CD4-positive, alpha-beta T cell treated with Interleukin-17A for 1 hour (primary cell): ENCODE measurements around the gene XRCC6.

ENCODE experiments used
- DNase-seq: peaks from one replicate; pipeline ENCODE4 v3.0.0-alpha.2; 2020

The XRCC6 gene

DNA sequence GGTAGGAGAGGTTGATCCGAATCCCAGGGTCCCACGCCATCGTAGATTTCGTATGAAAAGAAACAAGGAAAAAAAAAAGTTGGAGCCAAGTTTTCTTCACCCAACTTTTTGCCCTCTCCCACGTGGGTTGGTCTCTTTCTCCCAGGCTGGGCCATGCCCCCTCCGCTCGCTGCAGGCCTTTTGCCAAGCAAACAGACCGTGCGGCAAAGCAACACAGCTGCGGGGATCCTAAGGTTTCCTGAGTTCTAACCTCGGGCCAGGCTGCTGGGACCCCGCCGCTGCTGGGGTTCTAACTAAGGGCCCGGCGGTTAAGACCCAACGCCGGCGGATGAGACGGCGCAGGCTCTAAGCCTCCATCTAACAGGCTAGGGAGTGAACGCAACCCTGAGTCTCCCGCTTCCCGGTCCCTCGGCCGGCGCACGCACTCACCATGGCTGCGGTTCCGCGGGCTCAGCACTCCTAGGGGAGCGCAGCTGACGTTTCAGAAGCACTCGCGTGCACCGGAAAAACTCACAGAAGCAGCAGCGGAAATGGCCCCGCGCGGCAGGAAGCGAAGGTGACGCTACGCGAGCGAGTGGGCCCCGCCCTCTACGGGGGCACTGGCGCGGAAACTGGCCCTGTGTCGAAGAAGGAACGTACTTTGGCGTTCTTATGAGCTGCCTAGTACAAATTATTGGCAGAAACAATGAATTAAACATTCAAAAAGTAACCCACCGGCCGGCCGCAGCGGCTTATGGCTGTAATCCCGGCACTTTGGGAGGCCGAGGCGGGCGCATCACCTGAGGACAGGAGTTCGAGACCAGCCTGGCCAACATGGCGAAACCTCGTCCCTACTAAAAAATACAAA is 67.5 kb downstream of the XRCC6 start, which contains the start of gene SNU13:
TSS of gene SNU13 (minus strand) at position 503 of the 847 bp plus-strand sequence. CDS start at position 432, 71 bp downstream.
- peak; percentile 93 for DNase-seq

DNA sequence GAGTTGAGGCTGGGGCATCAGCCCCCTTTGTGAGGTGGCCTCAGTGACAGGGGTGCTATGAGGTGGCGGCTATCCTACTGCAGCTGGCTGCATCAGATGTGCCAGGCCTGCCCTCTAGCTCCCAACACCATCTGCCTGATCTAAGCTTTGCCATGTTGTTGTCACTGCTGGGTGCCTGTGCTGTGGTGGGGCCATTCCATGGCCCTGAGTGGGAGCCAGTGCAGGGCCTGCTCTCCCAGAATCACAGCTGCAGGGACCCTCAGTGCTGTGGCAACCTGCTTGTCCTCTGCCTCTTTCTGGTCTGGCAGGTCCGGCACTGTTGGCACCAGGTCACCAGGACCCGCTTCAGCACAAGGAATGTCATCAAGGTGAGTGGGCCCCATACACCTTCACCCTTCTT is 69.4 kb downstream of the XRCC6 start:
- DNase-seq: no peak

DNA sequence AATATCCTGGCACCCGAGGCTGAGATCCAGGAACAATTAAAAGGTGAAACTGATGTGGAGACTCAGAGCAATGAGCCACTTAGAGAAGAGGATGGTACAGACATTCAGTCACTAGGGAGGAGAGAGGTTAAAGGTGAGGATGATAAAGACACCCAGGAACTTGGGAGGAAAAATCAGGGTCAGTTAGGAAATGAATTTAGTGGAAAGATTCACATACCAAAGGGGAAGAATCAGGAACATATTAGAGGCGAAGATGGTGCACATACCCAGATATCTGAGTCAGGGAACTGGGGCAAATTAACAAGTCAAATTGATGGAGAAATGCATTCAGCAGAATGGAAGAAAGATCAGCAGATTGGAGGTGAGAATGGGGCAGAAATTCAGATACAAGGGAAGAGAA is 74.1 kb downstream of the XRCC6 start:
- no peak for DNase-seq

DNA sequence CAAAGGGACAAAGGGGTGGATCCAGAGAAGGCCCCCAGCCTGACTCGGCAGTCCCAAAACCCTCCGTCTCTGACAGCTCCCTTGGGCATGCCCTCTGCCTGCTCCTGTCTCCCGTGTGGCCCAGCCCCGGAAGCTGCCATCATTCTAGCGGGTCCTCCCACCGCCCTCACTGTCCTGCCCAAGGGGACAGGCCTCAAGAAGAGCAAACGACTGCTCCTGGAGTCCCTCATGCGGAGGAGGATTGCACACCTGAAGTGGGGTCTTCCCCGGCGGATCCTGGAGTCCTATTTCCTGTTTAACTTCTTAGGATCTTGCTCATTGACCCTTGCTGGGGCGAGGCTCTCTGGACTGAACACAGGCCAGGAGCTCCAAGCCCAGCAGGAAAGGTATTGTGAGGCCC is 75.6 kb downstream of the XRCC6 start:
- DNase-seq: no peak

DNA sequence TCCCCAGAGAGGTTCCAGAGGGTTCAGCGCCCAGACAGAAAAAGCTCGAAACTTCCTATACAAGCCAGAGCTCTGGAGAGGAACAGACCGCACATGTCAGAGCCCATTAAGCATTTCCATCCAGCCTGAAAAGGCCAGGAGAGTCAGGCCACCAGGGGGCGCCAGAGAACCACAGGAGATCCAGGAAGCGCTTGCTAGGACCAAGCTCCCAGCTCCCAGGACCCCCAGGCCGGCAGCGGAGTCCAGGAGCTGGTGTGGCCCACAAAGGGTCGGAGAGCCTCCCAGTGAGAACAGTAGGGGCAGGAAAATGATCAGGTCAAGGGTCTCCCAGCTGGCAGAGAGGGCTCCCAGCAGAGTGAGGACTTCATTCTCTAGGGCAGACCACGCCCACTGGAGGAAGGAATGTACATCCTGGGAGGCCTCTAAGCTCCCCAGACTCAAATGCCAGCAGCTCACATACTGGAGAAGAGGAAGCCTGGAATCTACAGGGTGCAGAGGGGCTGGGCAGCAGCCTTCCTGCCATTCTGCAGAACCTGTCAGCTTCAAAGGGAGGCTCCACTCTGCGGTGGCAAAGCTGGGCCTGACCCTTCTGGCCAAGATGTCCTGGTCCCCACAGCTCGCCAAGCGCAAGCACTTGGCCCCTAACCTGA is 76.2 kb downstream of the XRCC6 start:
- DNase-seq: peak; percentile 88

DNA sequence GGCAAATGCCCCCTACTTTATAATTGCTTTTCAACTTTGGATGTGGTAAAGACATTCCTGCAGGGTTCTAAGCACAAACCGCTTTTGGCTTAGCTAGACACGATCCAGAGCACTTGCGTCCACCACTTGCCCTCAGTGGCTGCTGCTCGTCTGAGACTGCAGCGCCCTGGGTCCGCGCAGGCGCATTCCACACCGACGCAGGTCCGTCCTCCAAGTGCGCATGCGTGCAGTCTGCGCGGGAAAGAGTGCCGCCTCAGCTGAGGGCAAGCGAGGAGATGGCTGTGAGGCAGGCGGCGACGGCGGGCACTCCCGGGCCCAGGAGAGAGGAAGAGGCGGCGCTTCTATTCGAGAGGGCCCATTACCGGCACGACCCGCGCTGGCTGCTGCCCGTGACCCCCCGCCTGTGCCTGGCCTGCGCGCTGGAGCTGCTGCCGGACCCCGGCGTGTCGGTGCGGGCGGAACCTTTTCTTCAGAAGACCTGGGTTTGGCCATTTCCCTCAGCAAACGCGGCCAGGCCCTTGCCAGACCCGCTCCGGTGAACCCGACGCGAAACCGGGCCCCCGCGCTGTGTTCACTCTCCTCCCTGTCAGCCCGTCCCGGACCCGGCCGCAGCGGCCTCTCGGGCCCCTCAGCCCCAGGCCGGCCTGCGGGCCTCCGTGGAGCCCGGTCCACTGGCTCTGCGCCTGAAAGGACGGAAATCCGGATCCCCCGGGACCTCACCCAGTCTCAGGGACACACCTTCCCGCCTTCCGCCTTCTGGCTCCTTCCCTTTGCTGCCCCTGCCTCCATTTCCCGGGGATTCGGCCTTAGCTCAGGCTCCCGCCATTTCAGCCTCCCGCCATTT is 78.4 kb downstream of the XRCC6 start, which contains the start of gene MEI1:
TSS of gene MEI1 (plus strand) at position 240 of the 844 bp plus-strand sequence. CDS start at position 276, 36 bp downstream.
- DNase-seq: peak; percentile 92

DNA sequence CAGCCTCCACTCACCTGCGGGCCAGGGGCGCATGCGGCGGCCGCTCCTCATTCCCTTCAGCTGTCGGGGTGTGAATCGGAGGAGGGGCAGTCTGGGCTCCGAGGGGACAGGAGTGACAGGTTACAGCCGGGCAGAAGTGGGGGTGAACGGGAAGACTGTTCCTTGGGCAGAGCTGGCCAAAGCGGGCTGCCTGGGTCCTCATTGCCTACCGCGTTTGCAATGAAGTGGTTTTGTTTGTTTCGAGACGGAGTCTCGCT is 78.9 kb downstream of the XRCC6 start:
- no peak for DNase-seq

DNA sequence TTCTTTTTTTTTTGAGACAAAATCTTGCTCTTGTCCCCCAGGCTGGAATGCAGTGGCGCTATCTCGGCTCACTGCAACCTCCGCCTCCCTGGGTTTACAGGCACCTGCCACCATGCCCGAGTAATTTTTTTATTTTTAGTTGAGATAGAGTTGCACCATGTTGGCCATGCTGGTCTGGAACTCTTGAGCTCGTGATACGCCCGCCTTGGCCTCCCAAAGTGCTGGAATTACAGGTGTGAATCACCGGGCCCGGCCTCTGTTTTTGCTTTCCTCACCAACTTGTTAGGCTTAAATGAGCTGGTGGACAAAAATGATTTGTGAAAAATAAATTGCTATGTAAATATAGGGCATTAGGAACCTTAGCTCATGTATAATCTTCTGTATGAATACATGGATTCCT is 81.7 kb downstream of the XRCC6 start:
- no peak for DNase-seq

DNA sequence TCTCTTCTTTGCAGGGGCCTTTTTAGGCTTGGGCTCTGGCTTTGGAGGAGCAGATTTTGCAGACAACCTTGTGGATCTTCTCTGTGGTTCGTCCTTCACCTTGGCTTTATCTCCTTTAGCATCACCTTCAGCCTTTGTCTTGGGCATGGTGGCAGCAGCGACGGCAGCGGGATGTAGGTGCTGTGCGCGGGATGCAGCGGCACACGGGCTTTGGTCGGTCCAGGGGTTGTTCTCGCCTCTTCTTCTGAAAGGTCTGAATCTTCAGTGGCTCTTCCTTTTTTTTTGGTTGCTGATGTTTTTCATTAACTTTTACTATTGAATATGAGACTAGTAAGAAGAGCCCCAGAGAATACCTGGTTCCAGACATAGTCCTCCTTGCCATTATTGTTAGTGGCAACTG is 88.2 kb downstream of the XRCC6 start:
- DNase-seq: no peak

DNA sequence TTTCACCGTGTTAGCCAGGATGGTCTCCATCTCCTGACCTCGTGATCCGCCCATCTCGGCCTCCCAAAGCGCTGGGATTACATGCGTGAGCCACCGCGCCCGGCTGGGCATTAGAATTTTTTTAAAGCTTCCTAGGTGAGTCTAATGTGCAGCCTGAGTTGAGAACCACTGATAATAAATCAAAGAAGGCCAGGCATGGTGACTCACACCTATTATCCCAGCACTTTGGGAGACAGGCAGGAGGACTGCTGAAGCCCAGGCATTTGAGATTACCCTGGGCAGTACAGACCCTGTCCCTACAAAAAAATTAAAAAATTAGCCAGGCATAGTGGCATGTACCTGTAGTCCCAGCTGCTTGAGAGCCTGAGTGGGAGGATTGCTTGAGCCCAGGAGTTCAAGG is 91.9 kb downstream of the XRCC6 start:
- no peak for DNase-seq
